ENCODE results near the gene SIK3.
"Not testable (repeated sequence)": the region's sequence is repeated elsewhere in the genome, so short reads cannot be mapped to it uniquely, and the experiment has no call there.

The SIK3 gene

DNA sequence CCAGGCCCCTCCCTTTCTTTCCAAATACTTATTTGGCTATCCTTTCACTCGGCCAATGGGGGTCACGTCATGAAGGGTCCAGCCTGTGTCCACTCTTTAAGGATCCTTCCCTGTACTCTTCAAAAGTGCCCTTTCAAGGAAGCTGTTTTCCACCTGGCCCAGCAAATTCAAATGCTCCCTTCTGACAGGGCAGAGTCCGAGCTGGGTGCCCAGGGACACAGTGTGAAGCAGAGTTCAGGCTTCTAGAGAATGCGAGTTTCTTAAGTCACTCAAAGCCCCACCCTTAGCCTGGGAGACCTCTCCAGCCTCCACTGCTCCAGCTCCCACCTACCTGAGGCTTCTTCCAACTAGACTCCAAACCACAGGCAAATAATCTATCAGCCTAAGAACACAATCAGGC is 255.3 kb downstream of the SIK3 start:
- TF ChIP-seq ZNF274 (IDR thresholded peaks at IDR 0.05; ENCODE audit: low read depth, low read length), result no peak
- no peak overlapping the region for H3K4me3 ChIP-seq (ENCODE audit: low read length)

DNA sequence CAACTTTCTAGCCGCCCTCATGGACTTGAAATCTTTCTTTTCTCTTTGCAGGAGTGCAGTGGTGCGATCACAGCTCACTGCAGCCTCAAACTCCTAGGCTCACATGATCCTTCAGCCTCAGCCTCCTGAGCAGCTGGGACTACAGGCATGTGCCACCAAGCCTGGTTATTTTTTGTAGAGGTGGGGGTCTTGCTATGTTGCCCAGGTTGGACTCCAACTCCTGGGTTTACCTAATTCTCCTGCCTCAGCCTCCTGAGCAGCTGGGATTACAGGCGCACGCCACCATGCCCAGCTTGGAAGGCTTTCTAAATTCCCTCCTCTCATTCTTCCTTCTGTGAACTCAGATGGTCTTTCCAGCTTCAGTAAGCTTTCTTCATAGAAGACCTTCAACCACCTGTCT is 256.1 kb downstream of the SIK3 start:
- no peak overlapping the region for H3K4me3 ChIP-seq (ENCODE audit: low read length)
- no peak for TF ChIP-seq ZNF274 (IDR thresholded peaks at IDR 0.05; ENCODE audit: low read depth, low read length)

DNA sequence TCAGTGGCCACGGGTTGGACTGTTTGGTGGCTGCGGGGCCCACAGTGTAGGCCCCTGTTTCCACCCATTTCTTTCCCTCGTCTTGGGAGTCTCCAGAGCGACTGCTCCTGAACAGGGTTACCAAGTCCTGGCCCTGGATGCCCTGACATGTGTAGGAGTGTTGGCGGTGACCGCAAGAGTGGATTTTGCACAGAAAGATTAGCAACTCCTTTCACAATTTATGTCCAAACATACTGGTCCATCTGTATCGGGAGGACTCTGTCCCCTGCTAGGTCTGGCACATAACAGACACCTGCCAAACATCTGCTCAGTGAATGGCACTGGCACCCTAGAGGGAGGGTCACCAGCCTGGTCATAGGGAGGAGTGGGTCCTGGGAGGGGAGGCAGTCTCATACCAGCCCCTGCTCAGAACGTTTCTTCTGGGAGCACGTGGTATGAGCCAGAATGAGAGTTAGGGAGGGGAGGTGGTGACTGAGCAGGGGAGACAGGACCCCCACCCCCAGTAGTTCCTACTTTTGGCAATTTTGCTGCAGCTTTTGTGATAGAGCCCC is 257.4 kb downstream of the SIK3 start:
- H3K4me3 ChIP-seq (ENCODE audit: low read length), result no peak overlapping the region
- TF ChIP-seq ZNF274 (IDR thresholded peaks at IDR 0.05; ENCODE audit: low read depth, low read length), result no peak

DNA sequence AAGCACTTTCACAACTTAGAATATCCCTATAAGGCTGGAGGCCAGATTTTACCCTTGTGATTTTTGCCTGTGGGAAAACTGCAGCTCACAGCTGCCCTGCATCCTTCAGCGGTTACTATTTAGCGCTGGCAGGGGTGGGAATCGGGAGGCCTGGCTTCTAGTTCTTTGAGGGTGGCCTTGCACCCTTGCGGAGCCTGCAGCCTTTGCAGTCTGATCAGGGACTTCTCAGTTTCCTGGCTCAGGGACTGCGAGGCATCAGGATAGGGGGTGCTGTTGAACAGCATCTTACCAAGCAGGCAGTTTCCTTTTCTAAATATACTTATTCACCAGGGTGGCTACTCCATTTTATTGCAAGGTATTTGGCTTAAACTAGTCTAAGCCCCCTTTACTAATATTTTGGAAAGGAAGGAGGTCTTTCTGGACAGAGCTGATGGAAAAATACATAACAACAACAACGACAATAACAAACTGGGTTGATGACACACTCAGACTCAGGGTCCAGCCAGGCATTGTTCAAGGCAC is 257.9 kb downstream of the SIK3 start:
- H3K4me3 ChIP-seq (ENCODE audit: low read length), result no peak overlapping the region
- TF ChIP-seq ZNF274 (IDR thresholded peaks at IDR 0.05; ENCODE audit: low read depth, low read length), result no peak

DNA sequence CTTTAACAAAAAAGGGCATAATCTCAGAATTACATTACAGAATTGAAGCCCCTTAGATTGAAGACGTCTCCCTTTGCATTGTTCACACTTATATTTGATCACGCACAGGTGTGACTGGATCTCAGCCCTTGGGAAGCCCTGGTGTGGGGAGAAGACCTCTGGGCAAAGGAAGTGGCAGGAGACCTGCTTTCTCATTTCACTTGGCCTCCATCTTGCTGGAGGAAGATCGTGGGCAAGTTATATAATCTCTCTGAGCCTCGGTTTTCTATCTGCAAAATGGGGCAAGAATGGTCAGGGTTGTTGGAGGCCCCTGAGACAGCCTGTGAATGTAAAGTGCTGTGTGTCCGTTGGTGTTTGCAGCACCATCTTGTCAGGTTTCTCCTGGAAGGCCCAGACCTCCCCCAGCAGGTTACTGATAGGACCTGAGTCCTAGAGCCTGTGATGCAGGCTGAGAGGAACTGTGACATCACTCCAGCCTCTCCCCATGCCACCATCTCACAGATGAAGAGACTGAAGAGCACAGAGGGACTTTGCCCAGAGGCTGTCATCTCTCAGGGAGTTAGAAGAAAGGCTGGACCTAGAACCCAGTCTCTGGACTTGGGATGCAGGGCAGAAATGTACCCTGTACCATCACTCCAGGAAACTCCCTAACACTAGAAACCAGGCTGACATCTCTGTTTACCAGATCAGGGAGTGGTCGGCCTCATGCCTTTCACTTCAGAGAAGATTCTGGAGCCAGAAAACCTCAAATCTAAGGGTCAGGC is 259.7 kb downstream of the SIK3 start:
- no peak overlapping the region for H3K4me3 ChIP-seq (ENCODE audit: low read length)
- TF ChIP-seq ZNF274 (IDR thresholded peaks at IDR 0.05; ENCODE audit: low read depth, low read length), result no peak

DNA sequence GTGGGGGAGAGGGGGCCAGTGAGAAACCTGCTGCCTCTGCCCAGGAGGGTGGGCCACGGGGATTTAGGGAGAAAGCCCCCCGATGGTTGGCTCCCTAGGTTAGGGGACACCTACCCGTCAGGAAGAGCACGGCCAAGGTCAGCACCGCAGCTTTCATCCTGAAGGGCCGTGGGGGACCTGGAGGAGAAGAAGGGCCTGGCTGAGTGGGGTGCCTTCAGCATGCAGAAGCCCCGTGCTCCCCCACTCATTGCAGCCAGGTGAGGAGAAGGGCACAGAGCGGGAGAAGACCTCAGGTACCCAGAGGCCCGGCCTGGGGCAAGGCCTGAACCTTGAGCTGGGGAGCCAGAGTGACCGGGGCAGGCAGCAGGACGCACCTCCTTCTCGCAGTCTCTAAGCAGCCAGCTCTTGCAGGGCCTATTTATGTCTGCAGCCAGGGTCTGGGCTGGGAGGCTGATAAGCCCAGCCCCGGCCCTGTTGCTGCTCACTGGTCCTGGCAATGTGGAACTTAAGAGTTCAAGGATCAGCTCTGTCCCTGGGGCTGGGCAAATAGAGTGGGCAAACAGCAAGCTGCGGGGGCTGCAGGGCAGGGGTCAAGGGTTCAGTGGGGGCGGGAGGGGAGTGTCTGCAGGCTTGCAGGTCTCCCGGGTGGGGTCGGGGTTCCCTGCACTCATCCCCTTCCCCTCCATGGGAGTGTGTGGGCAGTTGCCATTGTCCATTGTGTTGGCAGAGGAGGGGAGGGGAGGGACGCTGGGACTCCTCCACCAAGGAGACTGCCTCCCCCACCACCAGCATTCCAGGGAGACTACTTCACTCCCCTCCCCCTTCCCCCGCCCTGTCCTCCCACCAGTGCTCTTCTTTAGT is 260.8 kb downstream of the SIK3 start, which contains the start of gene APOA1:
Gene APOA1 (minus strand): TSS at position 392 of the 861 bp plus-strand sequence. CDS start 235 bp downstream, at position 157.
- no peak for TF ChIP-seq ZNF274 (IDR thresholded peaks at IDR 0.05; ENCODE audit: low read depth, low read length)
- no peak within 1 kb of the TSS for H3K4me3 ChIP-seq (ENCODE audit: low read length)

DNA sequence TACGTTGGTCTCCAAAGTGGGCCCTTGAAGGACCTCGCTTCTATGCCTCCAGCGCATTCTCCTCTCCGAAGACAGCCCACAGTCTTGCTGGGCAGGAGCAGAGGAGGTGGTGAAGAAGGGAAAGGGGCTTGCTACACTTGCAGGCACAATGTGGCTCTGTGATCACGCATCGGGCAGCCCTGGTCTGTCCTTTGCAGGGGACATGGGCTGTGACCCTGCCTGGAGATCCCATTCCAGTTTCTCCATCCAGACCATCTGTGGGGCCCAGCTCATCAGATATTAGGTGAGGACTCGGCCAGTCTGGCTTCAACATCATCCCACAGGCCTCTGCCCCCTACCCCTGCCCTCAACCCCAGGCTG is 261.6 kb downstream of the SIK3 start:
- no peak for TF ChIP-seq ZNF274 (IDR thresholded peaks at IDR 0.05; ENCODE audit: low read depth, low read length)
- H3K4me3 ChIP-seq (ENCODE audit: low read length), result no peak overlapping the region

DNA sequence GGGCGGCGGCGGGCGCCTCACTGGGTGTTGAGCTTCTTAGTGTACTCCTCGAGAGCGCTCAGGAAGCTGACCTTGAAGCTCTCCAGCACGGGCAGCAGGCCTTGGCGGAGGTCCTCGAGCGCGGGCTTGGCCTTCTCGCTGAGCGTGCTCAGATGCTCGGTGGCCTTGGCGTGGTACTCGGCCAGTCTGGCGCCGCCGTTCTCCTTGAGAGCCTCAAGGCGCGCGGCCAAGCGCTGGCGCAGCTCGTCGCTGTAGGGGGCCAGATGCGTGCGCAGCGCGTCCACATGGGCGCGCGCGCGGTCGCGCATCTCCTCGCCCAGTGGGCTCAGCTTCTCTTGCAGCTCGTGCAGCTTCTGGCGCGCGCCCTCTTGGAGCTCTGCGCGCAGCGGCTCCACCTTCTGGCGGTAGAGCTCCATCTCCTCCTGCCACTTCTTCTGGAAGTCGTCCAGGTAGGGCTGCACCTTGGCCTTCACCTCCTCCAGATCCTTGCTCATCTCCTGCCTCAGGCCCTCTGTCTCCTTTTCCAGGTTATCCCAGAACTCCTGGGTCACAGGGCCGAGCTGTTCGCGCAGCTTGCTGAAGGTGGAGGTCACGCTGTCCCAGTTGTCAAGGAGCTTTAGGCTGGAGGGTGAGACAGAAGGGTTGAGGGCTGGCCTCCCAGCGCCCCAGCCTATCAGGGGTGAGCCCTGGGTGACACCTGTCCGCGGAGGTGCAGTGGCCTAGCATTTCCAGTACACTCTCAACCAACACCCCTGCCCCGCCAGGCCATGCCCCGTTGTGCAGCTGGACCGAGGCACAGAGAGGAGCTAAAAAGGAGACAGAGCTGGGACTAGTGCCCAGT is 262.2 kb downstream of the SIK3 start:
- H3K4me3 ChIP-seq (ENCODE audit: low read length), result peak overlapping the region; percentile 3; the same call in 1 of the 2 replicates
- no peak for TF ChIP-seq ZNF274 (IDR thresholded peaks at IDR 0.05; ENCODE audit: low read depth, low read length)

DNA sequence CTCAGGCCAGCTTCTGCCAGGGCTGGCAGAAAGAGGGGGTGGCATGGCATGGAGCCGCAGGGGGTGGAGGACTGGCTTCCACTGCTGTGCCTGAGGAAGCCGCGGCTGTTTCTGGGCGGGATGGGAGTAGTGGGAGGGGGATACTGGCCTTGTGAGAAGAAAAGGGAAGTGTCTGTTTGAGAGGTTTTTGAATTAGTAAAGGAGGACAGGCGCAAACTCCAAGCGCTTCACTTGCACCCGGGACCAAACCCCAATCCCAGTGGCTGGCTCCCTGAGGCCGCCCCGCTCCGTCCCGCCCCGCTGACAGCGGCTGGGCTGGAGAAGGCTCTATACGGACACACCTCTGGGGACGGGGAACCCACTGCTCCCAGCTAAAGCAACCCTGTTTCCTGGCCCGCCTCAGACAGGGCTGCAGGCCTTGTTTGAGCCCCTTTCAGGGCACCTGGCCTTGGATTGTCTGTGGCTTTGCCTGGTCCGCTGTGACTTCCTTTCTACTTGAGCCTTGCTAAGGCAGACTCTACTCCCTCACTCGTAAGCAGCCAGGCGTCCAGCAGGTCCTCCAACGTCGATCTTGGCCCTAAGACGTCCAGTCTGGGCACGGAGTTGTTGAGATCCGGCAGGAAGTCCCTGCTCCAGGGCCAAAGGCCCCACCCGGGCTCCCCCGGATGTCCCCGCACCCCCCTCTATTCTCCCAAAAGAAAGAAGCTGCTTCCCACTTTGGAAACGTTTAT is 263.0 kb downstream of the SIK3 start:
- TF ChIP-seq ZNF274 (IDR thresholded peaks at IDR 0.05; ENCODE audit: low read depth, low read length), result no peak
- peak overlapping the region; percentile 3; the same call in 1 of the 2 replicates for H3K4me3 ChIP-seq (ENCODE audit: low read length)

DNA sequence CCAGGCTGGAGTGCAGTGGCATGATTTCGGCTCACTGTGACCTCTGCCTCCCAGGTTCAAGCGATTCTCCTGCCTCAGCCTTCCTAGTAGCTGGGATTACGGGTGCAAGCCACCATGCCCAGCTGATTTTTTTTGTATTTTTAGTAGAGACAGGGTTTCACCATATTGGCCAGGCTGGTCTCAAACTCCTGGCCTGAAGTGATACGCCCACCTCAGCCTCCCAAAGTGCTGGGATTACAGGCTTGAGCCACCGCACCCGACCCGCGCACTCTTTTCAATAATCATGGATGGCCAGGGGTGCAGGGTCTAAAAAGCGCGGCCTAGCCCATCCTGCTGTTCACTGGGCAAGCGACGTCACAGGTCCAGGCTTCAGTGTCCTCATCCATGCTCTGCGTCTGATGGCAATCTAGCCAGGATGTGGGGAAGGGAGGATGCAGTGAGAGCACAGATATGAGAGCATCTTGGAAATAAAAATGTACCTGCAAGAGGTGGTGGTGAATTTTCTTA is 263.6 kb downstream of the SIK3 start:
- not testable (repeated sequence) for H3K4me3 ChIP-seq (ENCODE audit: low read length)

DNA sequence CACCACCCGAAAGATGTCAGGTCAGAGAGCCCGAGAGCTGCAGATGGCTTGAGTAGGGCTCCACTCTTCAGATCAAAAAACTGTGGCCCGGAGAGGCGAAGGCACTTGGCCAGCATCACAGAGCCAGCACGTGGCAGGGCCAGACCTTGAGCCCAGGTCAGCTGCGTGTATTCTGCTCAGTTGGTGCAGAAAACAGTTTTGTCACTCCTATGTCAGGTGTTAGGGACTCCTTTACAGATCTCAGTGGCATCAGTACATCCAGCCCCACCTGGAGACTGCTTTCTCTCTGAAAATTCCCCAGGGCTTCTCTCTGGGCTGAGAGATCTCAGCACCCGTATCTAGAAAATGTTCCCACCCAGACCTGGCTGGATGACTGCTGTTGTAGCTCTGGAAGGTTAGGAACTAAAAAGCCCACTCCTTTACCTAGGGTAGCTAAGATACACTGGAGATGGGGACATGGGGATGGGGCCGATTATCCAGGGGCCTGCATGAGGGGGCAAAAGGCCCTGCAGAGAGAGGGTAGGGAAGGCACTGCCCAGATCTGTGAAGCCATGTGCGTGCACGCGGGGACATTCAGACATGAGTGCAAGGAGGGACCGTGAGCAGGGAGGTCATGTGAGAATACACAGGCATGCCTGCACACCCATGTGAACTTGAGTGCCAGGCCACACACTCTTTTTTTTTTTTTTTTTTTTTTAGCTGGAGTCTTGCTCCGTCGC is 264.3 kb downstream of the SIK3 start:
- TF ChIP-seq ZNF274 (IDR thresholded peaks at IDR 0.05; ENCODE audit: low read depth, low read length), result no peak
- no peak overlapping the region for H3K4me3 ChIP-seq (ENCODE audit: low read length)

DNA sequence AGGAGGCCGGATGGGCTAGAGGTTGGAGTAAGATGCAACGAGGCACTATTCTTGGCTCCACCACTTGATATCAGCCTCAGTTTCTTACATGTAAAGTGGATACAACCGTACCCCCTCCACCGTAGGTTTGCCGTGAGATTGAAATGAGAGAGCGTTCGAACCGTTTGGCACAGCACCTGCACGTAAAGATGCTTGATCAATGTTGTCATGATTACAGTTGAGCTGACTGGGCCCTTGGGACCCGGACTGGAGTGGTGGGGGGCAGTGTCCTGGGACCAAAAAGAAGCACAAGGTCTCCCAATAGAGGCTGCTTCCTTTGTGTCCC is 264.8 kb downstream of the SIK3 start:
- no peak for TF ChIP-seq ZNF274 (IDR thresholded peaks at IDR 0.05; ENCODE audit: low read depth, low read length)
- no peak overlapping the region for H3K4me3 ChIP-seq (ENCODE audit: low read length)
